ENCODE data around the gene GPC3. TPM values are rescaled to one million over a fixed set of nuclear protein-coding genes. Genes with fewer than 3 reads are reported as not detected.

The GPC3 gene
- total RNA-seq, 3 donors from 2014 or later (not counting 1 experiment from before 2014, with no cell fraction given), result not detected

DNA sequence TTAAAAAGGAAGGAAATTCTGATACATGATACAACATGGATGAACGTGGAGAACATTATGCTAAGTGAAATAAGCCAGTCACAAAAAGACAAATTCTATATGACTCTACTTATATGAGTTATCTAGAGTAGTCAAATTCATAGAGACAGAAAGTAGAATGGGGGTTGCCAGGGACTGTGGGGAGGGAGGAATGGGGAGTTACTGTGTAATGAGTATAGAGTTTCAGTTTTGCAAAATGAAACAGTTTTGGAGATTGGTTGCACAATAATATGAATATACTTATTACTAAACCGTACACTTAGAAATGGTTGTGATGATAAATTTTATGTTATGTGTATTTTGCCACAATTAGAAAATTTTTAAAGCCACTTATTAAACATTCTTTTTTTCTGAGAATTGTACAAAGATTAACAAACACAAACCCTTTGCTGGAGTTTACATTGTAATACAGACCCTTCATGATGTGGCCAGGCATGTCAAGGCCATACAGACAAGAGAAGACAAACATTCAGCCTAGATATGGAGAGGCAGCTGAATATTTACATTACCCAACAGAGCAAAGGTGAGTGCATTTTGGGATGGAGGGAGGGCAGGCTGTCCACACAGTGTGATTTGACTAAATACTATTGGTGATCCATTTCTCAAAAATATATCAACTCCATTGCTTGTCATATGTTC lies 21.2 kb upstream of the GPC3 start:
- no peak overlapping the region for H3K27ac ChIP-seq (ENCODE audit: low read length)
- Mint-ChIP-seq H3K36me3 (no peaks in the 10 kb centered on the region), H3K9me3 (no peaks in the 10 kb centered on the region), H3K4me1 (no peaks in the 10 kb centered on the region), H3K27me3 (ENCODE audit: low read depth in 2 of 2) (peaks cover 10 to 36% of the 10 kb centered on the region in 2 donors), H3K4me3 (no peak overlapping the region), H3K27ac (no peak overlapping the region)
- DNase-seq (no peak), ATAC-seq (no peak)
- H3K4me1 ChIP-seq (ENCODE audit: control insufficient read depth, insufficient read depth, low read length), result no peaks in the 10 kb centered on the region
- no peak for TF ChIP-seq CTCF (IDR thresholded peaks at IDR 0.05)
- H3K36me3 ChIP-seq (ENCODE audit: control insufficient read depth, insufficient read depth, low read length), result no peaks in the 10 kb centered on the region
- no peak overlapping the region for H3K4me3 ChIP-seq (ENCODE audit: low read length)
- H3K9me3 ChIP-seq (ENCODE audit: control insufficient read depth, insufficient read depth, low read length), result no peaks in the 10 kb centered on the region
- H3K27me3 ChIP-seq (ENCODE audit: control insufficient read depth, insufficient read depth, low read length), result no peaks in the 10 kb centered on the region
- intact Hi-C loops (cut with micrococcal nuclease), result no loop called here
- no CpG with 5 or more reads among the region's 2 CpGs for WGBS (ENCODE audit: insufficient coverage)

DNA sequence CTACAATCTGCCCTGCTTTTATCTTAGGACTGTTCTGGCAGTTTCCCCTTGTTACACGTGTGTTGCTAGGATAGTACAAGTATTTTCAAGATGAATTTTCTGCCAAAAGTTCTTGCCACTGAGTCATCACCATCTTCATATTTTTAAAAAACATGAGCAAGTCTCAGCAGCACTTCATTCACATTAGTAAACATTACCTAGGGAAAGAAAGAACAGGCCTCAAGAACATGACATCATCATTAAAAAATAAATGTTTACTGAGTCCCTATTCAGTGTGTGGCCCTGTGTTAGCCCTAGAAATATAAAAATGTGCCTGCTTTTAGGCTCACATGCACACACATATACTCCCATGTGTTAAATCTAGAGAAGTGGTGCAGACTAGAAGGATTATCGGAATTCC lies 18.7 kb upstream of the GPC3 start:
- H3K4me1 Mint-ChIP-seq, result no peaks in the 10 kb centered on the region
- Histone ChIP-seq H3K9me3 (ENCODE audit: control insufficient read depth, insufficient read depth, low read length) (no peaks in the 10 kb centered on the region), H3K27me3 (ENCODE audit: control insufficient read depth, insufficient read depth, low read length) (no peaks in the 10 kb centered on the region), H3K27ac (ENCODE audit: low read length) (no peak overlapping the region), H3K36me3 (ENCODE audit: control insufficient read depth, insufficient read depth, low read length) (no peaks in the 10 kb centered on the region), H3K4me3 (ENCODE audit: low read length) (no peak overlapping the region), H3K4me1 (ENCODE audit: control insufficient read depth, insufficient read depth, low read length) (no peaks in the 10 kb centered on the region)
- H3K4me3 Mint-ChIP-seq, result no peak overlapping the region
- no peak for ATAC-seq
- no peak for TF ChIP-seq CTCF (IDR thresholded peaks at IDR 0.05)
- intact Hi-C loops (cut with micrococcal nuclease), result no loop called here
- WGBS (ENCODE audit: insufficient coverage), result 91% methylated on average over 1 of the region's 2 CpGs
- H3K9me3 Mint-ChIP-seq, result no peaks in the 10 kb centered on the region
- peaks cover 13 to 30% of the 10 kb centered on the region in 2 donors for H3K27me3 Mint-ChIP-seq (ENCODE audit: low read depth in 2 of 2)
- H3K27ac Mint-ChIP-seq, result no peak overlapping the region
- H3K36me3 Mint-ChIP-seq, result no peaks in the 10 kb centered on the region
- no peak for DNase-seq

DNA sequence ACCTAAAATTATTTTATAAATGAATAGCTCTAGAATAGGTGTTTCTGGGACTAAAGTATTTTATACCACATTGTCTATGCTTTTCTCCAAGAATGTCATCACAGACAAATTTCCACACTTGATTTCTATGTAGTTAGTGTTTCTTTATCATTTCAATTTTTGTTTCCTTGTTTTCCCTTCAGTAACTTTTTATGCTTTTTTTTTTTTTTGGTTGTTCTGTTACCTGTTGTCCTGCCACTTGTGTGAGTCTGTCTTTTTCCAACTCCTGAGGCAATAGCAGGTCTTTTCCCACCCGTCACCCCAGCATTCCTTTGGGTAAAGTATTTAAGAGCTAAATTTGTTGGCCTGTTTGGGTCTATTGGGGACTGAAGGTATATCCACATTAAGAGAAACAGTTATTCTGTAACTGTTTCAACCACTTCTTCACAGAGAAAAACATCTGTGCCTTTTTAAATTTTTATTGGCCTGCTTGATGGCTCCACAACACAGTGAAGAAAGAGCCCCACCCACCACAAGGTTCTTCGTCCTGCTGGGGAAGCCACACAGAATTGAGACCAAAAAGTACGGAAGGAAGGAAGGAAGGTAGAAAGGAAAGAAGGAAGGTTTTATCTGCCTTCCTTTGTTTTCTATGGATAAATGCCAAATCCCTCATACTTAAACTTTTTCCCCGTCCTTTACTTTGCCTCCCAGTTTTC lies 17.7 kb upstream of the GPC3 start:
- ATAC-seq, result no peak
- Histone ChIP-seq H3K27me3 (ENCODE audit: control insufficient read depth, insufficient read depth, low read length) (no peaks in the 10 kb centered on the region), H3K4me3 (ENCODE audit: low read length) (no peak overlapping the region), H3K36me3 (ENCODE audit: control insufficient read depth, insufficient read depth, low read length) (no peaks in the 10 kb centered on the region), H3K27ac (ENCODE audit: low read length) (no peak overlapping the region), H3K9me3 (ENCODE audit: control insufficient read depth, insufficient read depth, low read length) (no peaks in the 10 kb centered on the region), H3K4me1 (ENCODE audit: control insufficient read depth, insufficient read depth, low read length) (no peaks in the 10 kb centered on the region)
- no peak for TF ChIP-seq CTCF (IDR thresholded peaks at IDR 0.05)
- no peak overlapping the region for H3K27ac Mint-ChIP-seq
- peaks cover 12 to 23% of the 10 kb centered on the region in 2 donors for H3K27me3 Mint-ChIP-seq (ENCODE audit: low read depth in 2 of 2)
- no peaks in the 10 kb centered on the region for H3K36me3 Mint-ChIP-seq
- no peak overlapping the region for H3K4me3 Mint-ChIP-seq
- intact Hi-C loops (cut with micrococcal nuclease), result no loop called here
- no peak for DNase-seq
- no peaks in the 10 kb centered on the region for H3K4me1 Mint-ChIP-seq
- H3K9me3 Mint-ChIP-seq, result no peaks in the 10 kb centered on the region
- no CpG with 5 or more reads among the region's 4 CpGs for WGBS (ENCODE audit: insufficient coverage)

Data from natural killer cell (primary cell).